ENCODE results near the gene CHIC2. TPM values are rescaled to one million over a fixed set of nuclear protein-coding genes. Genes with fewer than 3 reads are reported as not detected.
"Not testable (repeated sequence)": the region's sequence is repeated elsewhere in the genome, so short reads cannot be mapped to it uniquely, and the experiment has no call there.

Gene CHIC2
- total RNA-seq, 4 donors from 2014 or later, result 31.3 to 42.7 (median 33.0) TPM

DNA sequence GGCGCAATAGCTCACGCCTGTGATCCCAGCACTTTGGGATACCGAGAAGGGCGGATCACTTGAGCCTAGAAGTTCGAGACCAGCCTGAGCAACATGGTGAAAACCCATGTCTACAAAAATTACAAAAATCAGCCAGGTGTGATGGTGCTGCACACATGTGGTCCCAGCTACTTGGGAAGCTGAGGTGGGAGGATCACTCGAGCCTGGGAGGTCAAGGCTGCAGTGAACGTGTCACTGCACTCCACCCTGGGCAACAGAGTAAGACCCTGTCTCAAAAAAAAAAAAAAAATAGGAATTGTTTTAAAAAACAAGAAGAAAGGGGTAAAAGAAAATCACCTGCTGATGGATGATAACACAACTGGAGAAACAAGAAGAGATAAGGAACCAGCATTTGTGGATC is 38.8 kb downstream of the CHIC2 start:
- no peak for DNase-seq
- Histone ChIP-seq H3K9me3 (no peaks in the 10 kb centered on the region), H3K27me3 (no peaks in the 10 kb centered on the region), H3K4me3 (replicated peaks in 1 of 3) (no peak overlapping the region), H3K36me3 (no peaks in the 10 kb centered on the region), H3K27ac (no peak overlapping the region), H3K4me1 (peaks cover 3 to 4% of the 10 kb centered on the region in 2 donors)
- WGBS, 2 donors, result 96% methylated on average over 7 of the region's 7 CpGs
- TF ChIP-seq, protein P1, sequence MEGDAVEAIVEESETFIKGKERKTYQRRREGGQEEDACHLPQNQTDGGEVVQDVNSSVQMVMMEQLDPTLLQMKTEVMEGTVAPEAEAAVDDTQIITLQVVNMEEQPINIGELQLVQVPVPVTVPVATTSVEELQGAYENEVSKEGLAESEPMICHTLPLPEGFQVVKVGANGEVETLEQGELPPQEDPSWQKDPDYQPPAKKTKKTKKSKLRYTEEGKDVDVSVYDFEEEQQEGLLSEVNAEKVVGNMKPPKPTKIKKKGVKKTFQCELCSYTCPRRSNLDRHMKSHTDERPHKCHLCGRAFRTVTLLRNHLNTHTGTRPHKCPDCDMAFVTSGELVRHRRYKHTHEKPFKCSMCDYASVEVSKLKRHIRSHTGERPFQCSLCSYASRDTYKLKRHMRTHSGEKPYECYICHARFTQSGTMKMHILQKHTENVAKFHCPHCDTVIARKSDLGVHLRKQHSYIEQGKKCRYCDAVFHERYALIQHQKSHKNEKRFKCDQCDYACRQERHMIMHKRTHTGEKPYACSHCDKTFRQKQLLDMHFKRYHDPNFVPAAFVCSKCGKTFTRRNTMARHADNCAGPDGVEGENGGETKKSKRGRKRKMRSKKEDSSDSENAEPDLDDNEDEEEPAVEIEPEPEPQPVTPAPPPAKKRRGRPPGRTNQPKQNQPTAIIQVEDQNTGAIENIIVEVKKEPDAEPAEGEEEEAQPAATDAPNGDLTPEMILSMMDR (IDR thresholded peaks at IDR 0.05), result no peak
- no peak for TF ChIP-seq POLR2A (IDR thresholded peaks at IDR 0.05)
- intact Hi-C loops (cut with DNase I), result no loop called here

DNA sequence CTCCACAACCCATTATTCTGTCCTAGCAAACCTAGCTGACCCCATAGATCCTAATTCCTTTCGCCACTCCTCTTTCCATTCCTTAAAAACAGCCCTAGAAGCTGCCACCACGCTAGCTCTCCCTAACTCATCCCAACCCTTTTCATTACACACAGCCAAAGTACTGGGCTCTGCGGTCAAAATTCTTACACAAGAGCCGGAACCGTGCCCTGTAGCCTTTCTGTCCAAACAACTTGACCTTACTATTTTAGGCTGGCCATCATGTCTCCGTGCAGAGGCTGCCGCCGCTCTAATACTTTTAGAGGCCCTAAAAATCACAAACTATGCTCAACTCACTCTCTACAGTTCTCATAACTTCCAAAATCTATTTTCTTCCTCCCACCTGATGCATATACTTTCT is 41.4 kb downstream of the CHIC2 start:
- H3K36me3 ChIP-seq; H3K4me1 ChIP-seq; DNase-seq; H3K9me3 ChIP-seq; H3K27me3 ChIP-seq; H3K27ac ChIP-seq; intact Hi-C loops (cut with DNase I); H3K4me3 ChIP-seq (replicated peaks in 1 of 3): not testable (repeated sequence)
- 98% methylated on average over 8 of the region's 8 CpGs for WGBS, 2 donors

DNA sequence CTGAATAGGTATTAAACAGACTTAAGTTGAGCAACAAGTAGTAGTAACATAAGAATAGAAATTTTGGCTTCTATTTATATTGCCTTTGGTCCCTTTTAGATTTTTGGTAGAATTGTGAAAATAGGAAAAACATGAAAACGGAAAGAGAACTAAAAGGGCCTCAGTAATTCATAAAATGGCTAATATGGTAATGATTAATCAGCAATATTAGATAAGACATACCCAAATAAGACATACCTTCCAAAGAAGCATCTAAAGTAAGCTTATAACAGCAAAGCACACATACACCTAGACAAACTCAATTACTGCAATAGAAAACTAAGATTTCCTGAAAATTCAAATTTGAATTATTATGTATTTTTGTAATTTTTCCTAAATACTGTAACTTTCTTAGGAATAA is 46.4 kb downstream of the CHIC2 start:
- H3K36me3 ChIP-seq, result no peaks in the 10 kb centered on the region
- no peak overlapping the region for H3K27ac ChIP-seq
- no peaks in the 10 kb centered on the region for H3K27me3 ChIP-seq
- H3K4me3 ChIP-seq (replicated peaks in 1 of 3), result no peak overlapping the region
- H3K9me3 ChIP-seq, result no peaks in the 10 kb centered on the region
- TF ChIP-seq POLR2A (IDR thresholded peaks at IDR 0.05), result no peak
- TF ChIP-seq, protein P1 (IDR thresholded peaks at IDR 0.05), result no peak
- DNase-seq, result no peak
- intact Hi-C loops (cut with DNase I), result no loop called here
- WGBS, 2 donors, result 92 to 94% methylated on average over 1 of the region's 1 CpG
- H3K4me1 ChIP-seq, result peaks cover 0 to 4% of the 10 kb centered on the region in 2 donors

DNA sequence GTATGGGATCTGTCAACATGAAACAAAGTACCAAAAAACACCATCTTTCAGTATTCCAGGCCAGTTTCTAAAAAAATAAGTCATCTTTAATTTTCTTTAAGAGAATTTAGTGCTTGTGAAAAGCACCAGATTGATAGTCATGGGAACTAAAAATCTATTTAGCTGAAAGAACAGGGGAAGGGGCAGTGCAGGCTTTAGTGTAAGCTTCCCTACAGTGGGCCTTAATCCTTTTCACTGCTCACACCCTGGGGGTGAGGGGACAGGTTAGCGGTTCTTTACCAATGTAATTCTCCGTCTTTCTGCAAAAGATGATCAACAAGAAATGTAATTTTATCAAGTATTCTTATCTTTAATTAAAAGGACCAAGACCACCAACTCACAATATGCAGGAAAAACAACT is 47.1 kb downstream of the CHIC2 start:
- intact Hi-C loops (cut with DNase I), result no loop called here
- Histone ChIP-seq H3K27ac (no peak overlapping the region), H3K36me3 (no peaks in the 10 kb centered on the region), H3K9me3 (no peaks in the 10 kb centered on the region), H3K4me1 (peaks cover 0 to 4% of the 10 kb centered on the region in 2 donors), H3K4me3 (replicated peaks in 1 of 3) (no peak overlapping the region), H3K27me3 (no peaks in the 10 kb centered on the region)
- DNase-seq, result no peak
- TF ChIP-seq POLR2A (IDR thresholded peaks at IDR 0.05), result no peak
- TF ChIP-seq, protein P1 (IDR thresholded peaks at IDR 0.05), result no peak
- 98 to 99% methylated on average over 2 of the region's 2 CpGs for WGBS, 2 donors

DNA sequence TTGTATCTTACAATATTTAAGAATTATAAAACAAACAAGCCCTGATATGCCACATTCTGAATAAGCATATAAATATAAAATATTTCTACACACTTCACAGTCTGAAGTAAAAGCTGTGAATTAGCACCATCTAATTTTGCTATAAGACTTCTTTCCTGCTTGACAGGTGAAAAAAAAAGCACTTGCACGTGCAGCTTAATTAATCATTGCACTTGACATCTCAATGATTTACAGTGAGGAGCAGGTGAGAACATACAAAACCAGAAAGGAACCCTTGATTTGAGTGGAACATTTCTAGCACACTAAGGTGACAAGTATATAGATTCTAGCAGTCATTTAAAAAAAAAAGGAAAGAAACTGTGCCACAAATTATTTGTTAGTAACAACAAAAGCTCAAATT is 47.9 kb downstream of the CHIC2 start:
- Histone ChIP-seq H3K27ac (no peak overlapping the region), H3K36me3 (no peaks in the 10 kb centered on the region), H3K4me1 (no peaks in the 10 kb centered on the region), H3K9me3 (no peaks in the 10 kb centered on the region), H3K4me3 (replicated peaks in 1 of 3) (no peak overlapping the region), H3K27me3 (no peaks in the 10 kb centered on the region)
- no peak for DNase-seq
- WGBS, 2 donors, result 60 to 76% methylated on average over 1 of the region's 1 CpG
- no peak for TF ChIP-seq POLR2A (IDR thresholded peaks at IDR 0.05)
- TF ChIP-seq, protein P1 (IDR thresholded peaks at IDR 0.05), result no peak
- intact Hi-C loops (cut with DNase I), result no loop called here
